ENCODE measurements around the gene SH3YL1. TPM values are rescaled to one million over a fixed set of nuclear protein-coding genes. Genes with fewer than 3 reads are reported as not detected.

The SH3YL1 gene
- 10 to 100 TPM; 21.1 to 27.3 TPM for total RNA-seq
- long read RNA-seq, donor 1, partial matches to known transcripts = 0 of 9 reads
- long read RNA-seq, donor 1, other reads (novel, unspliced or antisense) = 8 of 9 reads
- long read RNA-seq, donor 2, partial matches to known transcripts = 1 of 20 reads
- long read RNA-seq, donor 2, other reads (novel, unspliced or antisense) = 19 of 20 reads

- DNase-seq (ENCODE audit: low spot score) = peak; percentile 85
- intact Hi-C loops (cut with DNase I) = no loop called here
Observed at GRCh38 chr2:263774-264492, at the start of gene SH3YL1. TSS of gene SH3YL1 (minus strand) at chr2:264032. CDS start at chr2:263984, 48 bp downstream.

GRCh38 chr2:310994-311393 lies 47.2 kb upstream of the SH3YL1 start:
- no peak for DNase-seq (ENCODE audit: low spot score)
- intact Hi-C loops (cut with DNase I) = no loop called here

GRCh38 chr2:309954-310510 lies 46.2 kb upstream of the SH3YL1 start:
- intact Hi-C loops (cut with DNase I) = no loop called here
- DNase-seq (ENCODE audit: low spot score) = no peak

GRCh38 chr2:309148-309953 lies 45.5 kb upstream of the SH3YL1 start:
- intact Hi-C loops (cut with DNase I) = no loop called here
- no peak for DNase-seq (ENCODE audit: low spot score)

GRCh38 chr2:305366-305765 lies 41.5 kb upstream of the SH3YL1 start:
- intact Hi-C loops (cut with DNase I) = no loop called here
- DNase-seq (ENCODE audit: low spot score) = no peak

- intact Hi-C loops (cut with DNase I) = no loop called here
Observed at GRCh38 chr2:296354-296753, 32.5 kb upstream of the SH3YL1 start.

GRCh38 chr2:295090-295489 lies 31.3 kb upstream of the SH3YL1 start:
- intact Hi-C loops (cut with DNase I) = no loop called here
- no peak for DNase-seq (ENCODE audit: low spot score)

More at GRCh38 chr2:296354-296753, 32.5 kb upstream of the SH3YL1 start:
- DNase-seq (ENCODE audit: low spot score) = no peak

GRCh38 chr2:290090-290722 lies 26.4 kb upstream of the SH3YL1 start:
- intact Hi-C loops (cut with DNase I) = no loop called here
- DNase-seq (ENCODE audit: low spot score) = peak; percentile 93

GRCh38 chr2:289362-290089 lies 25.7 kb upstream of the SH3YL1 start:
- intact Hi-C loops (cut with DNase I) = loop anchor here in 1 of 2 donors (1.0 to 2.0 kb wide), 2 partner anchors 339 to 347 kb away; no protein-coding TSS in a partner anchor
- DNase-seq (ENCODE audit: low spot score) = peak; percentile 84

- intact Hi-C loops (cut with DNase I) = loop anchor here in 1 of 2 donors (1.0 to 2.0 kb wide), 2 partner anchors 339 to 348 kb away; no protein-coding TSS in a partner anchor
- peak; percentile 79 for DNase-seq (ENCODE audit: low spot score)
Observed at GRCh38 chr2:288758-289361, 25.0 kb upstream of the SH3YL1 start.

GRCh38 chr2:287911-288757 lies 24.3 kb upstream of the SH3YL1 start, which contains the start of gene ALKAL2:
TSS of gene ALKAL2 (minus strand) at chr2:288091. CDS start at chr2:287835, 256 bp downstream.
- DNase-seq (ENCODE audit: low spot score) = peak; percentile 83
- intact Hi-C loops (cut with DNase I) = loop anchor here in 1 of 2 donors (2.0 kb wide), 1 partner anchor 349 kb away; no protein-coding TSS in a partner anchor

- no peak for DNase-seq (ENCODE audit: low spot score)
- intact Hi-C loops (cut with DNase I) = no loop called here
Observed at GRCh38 chr2:287471-287885, 23.6 kb upstream of the SH3YL1 start.

- intact Hi-C loops (cut with DNase I) = no loop called here
- DNase-seq (ENCODE audit: low spot score) = no peak
Observed at GRCh38 chr2:286774-287392, 23.1 kb upstream of the SH3YL1 start.

GRCh38 chr2:286035-286434 lies 22.2 kb upstream of the SH3YL1 start:
- DNase-seq (ENCODE audit: low spot score) = no peak
- intact Hi-C loops (cut with DNase I) = no loop called here

- no peak for DNase-seq (ENCODE audit: low spot score)
- intact Hi-C loops (cut with DNase I) = no loop called here
Observed at GRCh38 chr2:285531-285930, 21.7 kb upstream of the SH3YL1 start.

GRCh38 chr2:284896-285492 lies 21.2 kb upstream of the SH3YL1 start:
- intact Hi-C loops (cut with DNase I) = loop anchor here in 1 of 2 donors (5.0 kb wide), 1 partner anchor 1252 kb away; no protein-coding TSS in a partner anchor

More at GRCh38 chr2:284896-285492, 21.2 kb upstream of the SH3YL1 start:
- DNase-seq (ENCODE audit: low spot score) = no peak

Data from posterior vena cava (tissue), 2 donors.